GM12878 (cell line): Measurements from ENCODE around the gene NPB. TPM values are rescaled to one million over a fixed set of nuclear protein-coding genes. Genes with fewer than 3 reads are reported as not detected.
A peak's percentile ranks its signal among the peaks of the same experiment; 100 is the strongest.

Experiments
- ATAC-seq: fragments of 200-7000 bp; cut with Tn5 transposase; 3 replicates; pipeline ENCODE4 v1.9.1; 2020; ENCODE audit warnings: mild to moderate bottlenecking, moderate library complexity
- BruUV-seq: library from RNA; stranded (reverse); fragments of 400-500 nt; replicated peaks from 2 replicates; lab custom pipeline; 2021; lab: Mats Ljungman, UMichigan
- CTCF ChIA-PET: fragments of 300-600 bp; sonication (Branson Sonifier 250); formaldehyde crosslinking; extraction: SDS; loops from one replicate; lab custom pipeline; 2021; ENCODE audit warnings: inconsistent platforms; lab: Yijun Ruan, JAX
- POLR2A ChIA-PET: fragments of 350-600 bp; formaldehyde crosslinking; extraction: SDS; loops from one replicate; lab custom pipeline; 2021; ENCODE audit warnings: inconsistent platforms; lab: Charles Lee
- RAD21 ChIA-PET: fragments of 300-600 bp; sonication (Branson Sonifier 250); formaldehyde crosslinking; loops from one replicate; lab custom pipeline; 2023; ENCODE audit warnings: antibody characterized with exemption; ENCODE audit not compliant: unreplicated experiment; lab: Charles Lee
- SMC1A ChIA-PET: fragments of 300-600 bp; sonication (Branson Sonifier 250); formaldehyde crosslinking; loops from one replicate; lab custom pipeline; 2023; ENCODE audit not compliant: unreplicated experiment, uncharacterized antibody; lab: Charles Lee
- DNase-seq: peaks from one replicate; pipeline ENCODE4 v3.0.0-alpha.2; 2011; ENCODE audit warnings: low read depth, low spot score
- FAIRE-seq: peaks from 3 replicates; lab custom pipeline; 2011; peaks lifted over from hg19 to GRCh38; lab: Jason Lieb, UNC
- H2AFZ ChIP-seq: 2 replicates; pipeline ENCODE4 v1.6.0; 2011; ENCODE audit warnings: low read depth, low read length, control low read depth; ENCODE audit not compliant: control insufficient read depth
- H3K27ac ChIP-seq: 2 replicates; pipeline ENCODE4 v1.5.1; 2011; ENCODE audit warnings: control low read depth; ENCODE audit not compliant: control insufficient read depth, insufficient read depth
- H3K27me3 ChIP-seq, 2 experiments: replicated peaks in 1 of 2; 2 replicates each; pipeline versions ENCODE4 v1.6.0 to v1.6.1; 2011; ENCODE audit warnings: low read length in 1 of 2; ENCODE audit not compliant: control insufficient read depth in 2 of 2, insufficient read depth in 2 of 2
- H3K36me3 ChIP-seq, 2 experiments: 2 replicates each; pipeline ENCODE4 v1.5.1; 2011; ENCODE audit warnings: low read length in 1 of 2; ENCODE audit not compliant: control insufficient read depth in 2 of 2, insufficient read depth in 2 of 2
- H3K4me1 ChIP-seq: 2 replicates; pipeline ENCODE4 v1.6.1; 2011; ENCODE audit warnings: mild to moderate bottlenecking, low read length, moderate library complexity, mixed read lengths; ENCODE audit not compliant: control insufficient read depth, insufficient read depth
- H3K4me2 ChIP-seq: 2 replicates; pipeline ENCODE4 v1.6.0; 2011; ENCODE audit warnings: control low read depth; ENCODE audit not compliant: control insufficient read depth, insufficient read depth
- H3K4me3 ChIP-seq: fragments of 200-600 bp; sonication (generic); 2 replicates; pipeline ENCODE4 v1.5.1; 2016
- H3K79me2 ChIP-seq: 2 replicates; pipeline ENCODE4 v1.6.0; 2011; ENCODE audit warnings: low read length; ENCODE audit not compliant: control insufficient read depth, insufficient read depth
- H3K9ac ChIP-seq: 2 replicates; pipeline ENCODE4 v1.8.0; 2011; ENCODE audit warnings: low read length, control low read depth, mixed read lengths; ENCODE audit not compliant: control insufficient read depth, insufficient read depth
- H3K9me3 ChIP-seq: replicated peaks from 3 replicates; pipeline ENCODE4 v1.5.1; 2011; ENCODE audit warnings: mild to moderate bottlenecking, low read length; ENCODE audit not compliant: control insufficient read depth, insufficient read depth
- H4K20me1 ChIP-seq: 2 replicates; pipeline ENCODE4 v1.6.0; 2011; ENCODE audit not compliant: control insufficient read depth, insufficient read depth
- BCL11A ChIP-seq: IDR thresholded peaks from 2 replicates; pipeline ENCODE4 v1.6.1; 2011; ENCODE audit warnings: low read depth, low read length
- BCLAF1 ChIP-seq: fragments of 450-650 bp; IDR thresholded peaks from 2 replicates; pipeline ENCODE4 v1.6.1; 2017; ENCODE audit warnings: antibody characterized with exemption, mild to moderate bottlenecking, moderate library complexity
- CREB1 ChIP-seq: IDR thresholded peaks from 2 replicates; pipeline ENCODE4 v1.6.1; 2012; ENCODE audit warnings: low read depth, mild to moderate bottlenecking, inconsistent platforms
- FOXK2 ChIP-seq: fragments of 450-650 bp; IDR thresholded peaks from 2 replicates; pipeline ENCODE4 v1.6.1; 2017; ENCODE audit warnings: mild to moderate bottlenecking, moderate library complexity
- JUNB ChIP-seq: IDR thresholded peaks from 2 replicates; pipeline ENCODE4 v1.6.1; 2016; ENCODE audit warnings: antibody characterized with exemption, mild to moderate bottlenecking
- NR2F1 ChIP-seq: fragments of 450-650 bp; conservative IDR thresholded peaks from 2 replicates; pipeline ENCODE4 v1.6.1; 2017; ENCODE audit warnings: mild to moderate bottlenecking
- PAX8 ChIP-seq: fragments of 450-650 bp; IDR thresholded peaks from 2 replicates; pipeline ENCODE4 v1.6.1; 2017; ENCODE audit warnings: mild to moderate bottlenecking, moderate library complexity
- RUNX3 ChIP-seq: IDR thresholded peaks from 2 replicates; pipeline ENCODE4 v1.6.1; 2012; ENCODE audit warnings: low read length, inconsistent platforms
- TCF7 ChIP-seq: IDR thresholded peaks from 2 replicates; pipeline ENCODE4 v1.6.1; 2014; ENCODE audit warnings: antibody characterized with exemption, borderline replicate concordance
- WGBS: methylation state at CpG from one replicate; pipeline ENCODE4 v1.1.6; 2016; ENCODE audit warnings: low lambda C conversion rate; ENCODE audit not compliant: insufficient replicate concordance, insufficient coverage; ENCODE audit errors: missing lambda C conversion rate; 5-methylcytosine and 5-hydroxymethylcytosine counted together
- in situ Hi-C: fragments of 300-500 bp; cut with MboI; formaldehyde crosslinking; loops from 9 replicates; pipeline ENCODE4 v1.14.3; 2018; ENCODE audit warnings: mixed read lengths
- intact Hi-C: fragments of 100-400 bp; cut with micrococcal nuclease; formaldehyde crosslinking; loops from one replicate; pipeline ENCODE4 v1.14.2; 2022; ENCODE audit not compliant: unreplicated experiment
- polyA plus RNA-seq, 11 experiments: library from polyadenylated mRNA; depleted of rRNA in 4 of 11; unstranded in 6 of 11; stranded (reverse) in 5 of 11; fragments of >200 nt; fragmentation: Nextera tagmentation in 4 of 11; fragmentation: Illumina TruSeq in 1 of 11; extraction: Ambion mirVana in 4 of 11; extraction: Trizol in 1 of 11; gene quantifications; 1 replicate in 1 of 11; 2 replicates in 10 of 11; pipeline versions ENCODE4 v1.2.1 to v1.2.3, GENCODE V29; 2011 to 2016; ENCODE audit warnings: inconsistent platforms in 2 of 11, missing spikeins in 2 of 11, low read depth in 1 of 11
- total RNA-seq, 4 experiments: library from RNA; depleted of rRNA in 3 of 4; stranded (reverse); fragments of >200 nt in 3 of 4; fragmentation: Illumina TruSeq in 1 of 4; extraction: Trizol in 1 of 4; gene quantifications; 2 replicates each; pipeline versions ENCODE4 v1.2.1 to v1.2.3, GENCODE V29; 2013 to 2021

Gene NPB
- total and polyA plus RNA-seq, 10 of the 15 experiments (the other 5 are each of a cell fraction or from before 2014, with no cell fraction given): 0.03 to 0.40 (median 0.15) TPM; not detected in 2

DNA sequence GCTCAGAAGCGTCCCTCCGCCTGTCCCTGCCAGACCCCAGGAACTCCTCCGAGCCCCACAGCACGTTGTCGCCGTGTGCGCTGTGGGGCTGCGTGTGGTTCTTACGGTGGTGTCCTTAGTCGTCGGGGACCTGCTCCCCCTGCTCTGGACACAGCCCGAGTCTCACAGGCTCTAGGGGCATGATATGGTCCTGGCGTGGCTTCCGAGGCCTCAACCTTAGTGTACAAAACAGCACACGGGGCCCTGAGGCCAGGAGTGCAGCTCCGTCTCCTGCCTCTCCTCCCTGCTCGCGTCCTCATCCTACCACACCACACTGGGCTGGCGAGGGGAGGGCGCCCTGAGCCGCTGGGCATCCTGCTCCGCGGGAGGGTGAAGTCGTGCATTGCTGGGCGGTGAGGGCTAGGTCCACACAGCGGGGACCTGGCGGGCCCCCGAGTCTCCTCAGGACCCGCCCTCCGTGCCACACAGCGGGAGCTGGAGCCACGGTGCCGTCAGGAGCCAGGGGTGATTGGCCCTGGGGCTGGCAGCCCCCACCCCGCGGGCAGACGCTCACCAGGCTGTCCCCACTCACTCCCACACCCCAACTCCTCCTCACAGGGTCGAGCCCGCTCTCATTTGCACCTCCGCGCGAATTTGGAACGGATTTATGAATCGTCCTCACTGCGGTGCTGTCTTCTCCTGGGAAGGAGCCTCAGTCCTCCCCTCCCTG lies 26.7 kb downstream of the NPB start (continued):
- no peak for TF ChIP-seq TCF7
- TF ChIP-seq BCLAF1: no peak

- H2AFZ ChIP-seq: no peak overlapping the region
- DNase-seq (no peak), ATAC-seq (no peak)
- 78% methylated on average over 25 of the region's 31 CpGs for whole genome bisulfite sequencing
- BruUV-seq: no TSS peak
- SMC1A ChIA-PET: no interaction called here
- TF ChIP-seq RUNX3 (no peak), PAX8 (no peak), BCL11A (no peak), CREB1 (no peak), JUNB (no peak), FOXK2 (no peak), NR2F1 (no peak)
- TF ChIP-seq, all 136 proteins: peak for 0
- H3K4me2 ChIP-seq: peak overlapping the region; percentile 87
- POLR2A ChIA-PET: interaction anchor here (0.8 to 1.0 kb wide), 2 partner anchors 12 to 22 kb away, joined by 4 to 5 read pairs; no protein-coding TSS in a partner anchor
- no peaks in the 10 kb centered on the region for H3K27me3 ChIP-seq
- H3K4me1 ChIP-seq: peaks cover 17% of the 10 kb centered on the region
- no peaks in the 10 kb centered on the region for H3K9me3 ChIP-seq
- FAIRE-seq: no peak
- no peaks in the 10 kb centered on the region; the same call in 1 of the 2 replicates for H4K20me1 ChIP-seq
- intact Hi-C loops: loop anchor here (5.0 kb wide), 2 partner anchors 38 to 57 kb away; partner anchors contain the start of gene ARHGDIA
- in situ Hi-C loops: no loop called here
- H3K79me2 ChIP-seq: peaks cover 24% of the 10 kb centered on the region
- CTCF ChIA-PET: interaction anchor here (1.9 kb wide), 1 partner anchor 60 kb away, joined by 6 read pairs; no protein-coding TSS in a partner anchor
- RAD21 ChIA-PET: interaction anchor here (1.6 kb wide), 1 partner anchor 37 kb away, joined by 4 read pairs; no protein-coding TSS in a partner anchor
- peaks cover 0 to 2% of the 10 kb centered on the region in 2 experiments; a peak in 1 of 4 replicates for H3K36me3 ChIP-seq
- no peak overlapping the region for H3K27ac ChIP-seq
- H3K4me3 ChIP-seq: no peak overlapping the region; the same call in 1 of the 2 replicates
- no peak overlapping the region for H3K9ac ChIP-seq
These were observed 27.5 kb downstream of the NPB start for GRCh38 chr17:81929253-81930141.
